Testis (tissue), 3 donors: Measurements from ENCODE around the gene PRELID2. TPM values are rescaled to one million over a fixed set of nuclear protein-coding genes. Genes with fewer than 3 reads are reported as not detected.
"Not testable (repeated sequence)": the region's sequence is repeated elsewhere in the genome, so short reads cannot be mapped to it uniquely, and the experiment has no call there.

Source experiments
- DNase-seq: peaks from one replicate; pipeline ENCODE4 v3.0.0-alpha.2; 2019
- H3K27ac ChIP-seq, 2 donors: fragments of 200-600 bp; sonication (generic); one replicate each; pipeline ENCODE4 v1.5.1; 2019
- H3K27me3 ChIP-seq: fragments of 200-600 bp; sonication (generic); one replicate; pipeline ENCODE4 v1.5.1; 2019
- H3K36me3 ChIP-seq: fragments of 200-600 bp; sonication (generic); one replicate; pipeline ENCODE4 v1.5.1; 2017; ENCODE audit warnings: low read depth; ENCODE audit errors: missing control alignments
- H3K4me1 ChIP-seq: fragments of 200-600 bp; sonication (generic); one replicate; pipeline ENCODE4 v1.5.1; 2019
- H3K4me3 ChIP-seq, 2 donors: fragments of 200-600 bp; sonication (generic); one replicate each; pipeline ENCODE4 v1.5.1; 2017 to 2019
- H3K9me3 ChIP-seq: fragments of 200-600 bp; sonication (generic); one replicate; pipeline ENCODE4 v1.5.1; 2017
- POLR2A ChIP-seq: fragments of 450-650 bp; IDR thresholded peaks from one replicate; pipeline ENCODE4 v1.6.1; 2017; ENCODE audit warnings: antibody characterized with exemption, mild to moderate bottlenecking, moderate library complexity
- WGBS, 2 donors: methylation state at CpG; one replicate each; pipeline ENCODE4 v1.1.5; 2018; 5-methylcytosine and 5-hydroxymethylcytosine counted together
- intact Hi-C: fragments of 100-400 bp; cut with DNase I; formaldehyde crosslinking; loops from one replicate; pipeline ENCODE4 v1.15.1; 2023; ENCODE audit warnings: low total_unique reads
- polyA plus RNA-seq: library from polyadenylated mRNA; stranded (reverse); fragments of 350-450 nt; fragmentation: Illumina TruSeq; extraction: RNeasy Lipid Tissue Mini Kit (QIAGEN cat#74804); gene quantifications from one replicate; pipeline ENCODE4 v1.2.3, GENCODE V29; 2014; ENCODE audit warnings: low read depth, low replicate concordance; ENCODE audit not compliant: insufficient read depth
- total RNA-seq, 2 donors: library from RNA; depleted of rRNA; stranded (reverse); fragments of >200 nt; gene quantifications; one replicate each; pipeline ENCODE4 v1.2.3, GENCODE V29; 2016
- TF ChIP-seq, protein P1 (sequence below), 3 experiments: fragments of 450-650 bp in 2 of 3; fragments of 200-600 bp in 1 of 3; sonication (generic) in 1 of 3; IDR thresholded peaks; one replicate each; pipeline ENCODE4 v1.5.1; 2016 to 2019; ENCODE audit warnings: antibody characterized with exemption in 3 of 3, mild to moderate bottlenecking in 2 of 3, moderate library complexity in 1 of 3

The PRELID2 gene
- total and polyA plus RNA-seq, 3 donors from 2014 or later: 2.9 to 15.7 (median 13.8) TPM

DNA sequence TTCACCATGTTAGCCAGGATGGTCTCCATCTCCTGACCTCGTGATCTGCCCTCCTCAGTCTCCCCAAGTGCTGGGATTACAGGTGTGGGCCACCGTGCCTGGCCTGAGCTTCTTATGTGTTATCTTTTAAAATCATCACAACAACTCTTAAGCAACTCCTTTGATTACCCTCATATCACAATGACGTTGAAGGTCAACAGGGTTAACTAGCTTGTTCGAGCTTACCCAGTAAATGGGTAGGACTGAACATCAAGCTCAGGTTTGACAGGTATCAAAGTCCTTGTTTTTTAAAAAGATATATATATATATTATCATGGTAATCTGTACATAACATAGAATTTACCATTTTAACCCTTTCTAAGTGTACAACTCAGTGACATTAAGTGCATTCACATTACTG is 34.6 kb upstream of the PRELID2 start:
- H3K4me3 ChIP-seq: no peak overlapping the region
- intact Hi-C loops: no loop called here
- no peak for DNase-seq
- no peaks in the 10 kb centered on the region for H3K9me3 ChIP-seq
- 76 to 85% methylated on average over 4 of the region's 4 CpGs for WGBS, 2 donors
- no peaks in the 10 kb centered on the region for H3K4me1 ChIP-seq
- TF ChIP-seq POLR2A: no peak
- TF ChIP-seq, protein P1, sequence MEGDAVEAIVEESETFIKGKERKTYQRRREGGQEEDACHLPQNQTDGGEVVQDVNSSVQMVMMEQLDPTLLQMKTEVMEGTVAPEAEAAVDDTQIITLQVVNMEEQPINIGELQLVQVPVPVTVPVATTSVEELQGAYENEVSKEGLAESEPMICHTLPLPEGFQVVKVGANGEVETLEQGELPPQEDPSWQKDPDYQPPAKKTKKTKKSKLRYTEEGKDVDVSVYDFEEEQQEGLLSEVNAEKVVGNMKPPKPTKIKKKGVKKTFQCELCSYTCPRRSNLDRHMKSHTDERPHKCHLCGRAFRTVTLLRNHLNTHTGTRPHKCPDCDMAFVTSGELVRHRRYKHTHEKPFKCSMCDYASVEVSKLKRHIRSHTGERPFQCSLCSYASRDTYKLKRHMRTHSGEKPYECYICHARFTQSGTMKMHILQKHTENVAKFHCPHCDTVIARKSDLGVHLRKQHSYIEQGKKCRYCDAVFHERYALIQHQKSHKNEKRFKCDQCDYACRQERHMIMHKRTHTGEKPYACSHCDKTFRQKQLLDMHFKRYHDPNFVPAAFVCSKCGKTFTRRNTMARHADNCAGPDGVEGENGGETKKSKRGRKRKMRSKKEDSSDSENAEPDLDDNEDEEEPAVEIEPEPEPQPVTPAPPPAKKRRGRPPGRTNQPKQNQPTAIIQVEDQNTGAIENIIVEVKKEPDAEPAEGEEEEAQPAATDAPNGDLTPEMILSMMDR (IDR thresholded peaks at IDR 0.05): no peak
- no peaks in the 10 kb centered on the region for H3K27me3 ChIP-seq
- no peak overlapping the region for H3K27ac ChIP-seq
- H3K36me3 ChIP-seq: no peaks in the 10 kb centered on the region

DNA sequence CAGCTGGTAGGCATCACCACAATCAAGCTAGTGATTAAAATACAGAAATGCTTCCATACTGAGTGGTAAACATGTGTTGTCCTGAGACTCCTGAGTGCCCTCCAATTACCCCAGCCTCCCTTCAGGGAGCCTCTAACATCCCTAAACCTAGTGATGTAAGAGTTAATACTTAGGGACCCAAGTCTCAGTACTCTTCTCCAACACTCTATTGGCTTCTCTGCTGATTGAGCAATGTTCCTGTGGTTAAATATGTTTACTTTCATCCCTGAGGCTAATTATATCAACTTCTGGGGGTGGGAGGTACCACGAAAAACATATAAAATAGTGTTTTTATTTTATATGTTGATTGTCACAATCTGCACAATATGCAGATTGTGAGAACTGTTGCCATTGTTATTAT is 32.7 kb upstream of the PRELID2 start:
- DNase-seq: no peak
- 60 to 63% methylated on average over 1 of the region's 1 CpG for WGBS, 2 donors
- Histone ChIP-seq H3K27me3 (no peaks in the 10 kb centered on the region), H3K4me3 (no peak overlapping the region), H3K36me3 (no peaks in the 10 kb centered on the region), H3K4me1 (no peaks in the 10 kb centered on the region), H3K27ac (no peak overlapping the region), H3K9me3 (no peaks in the 10 kb centered on the region)
- TF ChIP-seq POLR2A: no peak
- TF ChIP-seq, protein P1 (IDR thresholded peaks at IDR 0.05): no peak
- intact Hi-C loops: no loop called here

DNA sequence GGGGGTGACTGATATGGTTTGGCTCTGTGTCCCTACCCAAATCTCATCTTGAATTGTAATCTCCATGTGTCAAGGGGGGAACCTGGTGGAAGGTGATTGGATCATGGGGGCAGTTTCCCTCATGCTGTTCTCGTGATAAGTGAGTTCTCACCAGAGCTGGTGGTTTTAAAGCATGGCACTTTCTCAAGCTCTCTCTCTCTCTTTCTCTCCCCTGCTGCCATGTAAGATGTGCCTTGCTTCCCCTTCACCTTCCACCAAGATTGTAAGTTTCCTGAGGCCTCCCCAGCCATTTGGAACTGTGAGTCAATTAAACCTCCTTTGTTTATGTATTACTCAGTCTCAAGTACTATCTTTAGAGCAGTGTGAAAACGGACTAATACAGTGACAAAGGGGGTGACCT is 29.3 kb upstream of the PRELID2 start:
- H3K36me3 ChIP-seq, DNase-seq, H3K9me3 ChIP-seq, H3K27me3 ChIP-seq, intact Hi-C loops, H3K4me3 ChIP-seq, H3K27ac ChIP-seq, H3K4me1 ChIP-seq: not testable (repeated sequence)
- WGBS, 2 donors: 75 to 78% methylated on average over 2 of the region's 2 CpGs

DNA sequence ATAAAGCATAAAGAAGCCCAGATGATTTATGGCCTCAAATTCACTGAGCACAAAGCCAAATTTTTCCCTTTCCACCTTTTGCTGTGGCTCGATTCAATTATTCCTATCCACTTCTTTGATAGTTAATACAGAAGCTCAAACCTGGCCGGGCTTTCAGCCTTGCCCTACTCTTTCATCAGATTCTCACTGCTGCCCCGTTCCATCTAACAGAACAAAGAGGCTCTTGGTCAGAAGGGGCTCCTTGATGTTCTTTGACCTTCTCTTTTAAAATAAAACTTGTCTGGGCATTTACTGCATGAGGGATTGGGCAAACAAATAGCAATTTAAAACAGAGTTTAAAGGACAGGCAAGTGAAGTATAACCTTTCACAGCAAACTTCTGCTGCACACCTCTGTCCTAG is 27.9 kb upstream of the PRELID2 start:
- no peak overlapping the region for H3K4me3 ChIP-seq
- TF ChIP-seq, protein P1 (IDR thresholded peaks at IDR 0.05): no peak
- no peak for TF ChIP-seq POLR2A
- H3K4me1 ChIP-seq: peaks cover 4% of the 10 kb centered on the region
- no peaks in the 10 kb centered on the region for H3K27me3 ChIP-seq
- H3K9me3 ChIP-seq: no peaks in the 10 kb centered on the region
- no peak overlapping the region for H3K27ac ChIP-seq
- H3K36me3 ChIP-seq: no peaks in the 10 kb centered on the region
- no peak for DNase-seq
- 80 to 88% methylated on average over 3 of the region's 3 CpGs for WGBS, 2 donors
- intact Hi-C loops: no loop called here

DNA sequence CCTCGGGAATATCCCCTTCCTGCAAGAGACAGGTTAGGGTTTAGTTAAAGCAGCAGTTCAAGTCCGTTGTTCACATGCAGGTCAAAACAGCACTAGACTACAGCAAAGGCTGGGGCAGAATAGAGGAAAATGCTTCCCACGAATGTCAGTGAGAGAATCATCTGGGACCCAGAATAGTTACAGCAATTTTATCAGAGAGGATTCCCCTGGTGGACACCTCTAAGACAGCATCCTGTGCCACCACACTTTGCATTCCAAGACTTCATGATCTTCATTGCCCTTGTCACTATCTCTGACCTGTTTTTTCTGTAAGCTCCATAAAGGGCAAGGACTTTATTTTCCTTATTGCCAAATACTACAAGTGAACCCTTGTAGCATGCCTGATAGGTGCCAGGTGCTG is 24.8 kb upstream of the PRELID2 start:
- Histone ChIP-seq H3K4me3 (no peak overlapping the region), H3K27ac (no peak overlapping the region), H3K4me1 (peaks cover 16% of the 10 kb centered on the region), H3K36me3 (no peaks in the 10 kb centered on the region), H3K27me3 (no peaks in the 10 kb centered on the region), H3K9me3 (no peaks in the 10 kb centered on the region)
- WGBS, 2 donors: 45 to 59% methylated on average over 3 of the region's 3 CpGs
- no peak for DNase-seq
- intact Hi-C loops: no loop called here
- TF ChIP-seq, protein P1 (IDR thresholded peaks at IDR 0.05): peak in 2 of 3 experiments; percentile 12 to 21
- TF ChIP-seq POLR2A: no peak
